D721Med (cell line): ENCODE measurements around the gene TMEM81.

Experiments used
- DNase-seq: peaks from one replicate; pipeline ENCODE4 v3.0.0; 2011; ENCODE audit warnings: low spot score; ENCODE audit not compliant: insufficient read length
- FAIRE-seq: peaks from 2 replicates; lab custom pipeline; 2011; peaks lifted over from hg19 to GRCh38; lab: Jason Lieb, UNC
- TF ChIP-seq, protein P1 (sequence below): IDR thresholded peaks from 2 replicates; pipeline ENCODE4 v1.5.1; 2012; ENCODE audit warnings: mild to moderate bottlenecking, control low read depth; ENCODE audit not compliant: insufficient read depth; ENCODE audit errors: missing control alignments

Gene TMEM81

DNA sequence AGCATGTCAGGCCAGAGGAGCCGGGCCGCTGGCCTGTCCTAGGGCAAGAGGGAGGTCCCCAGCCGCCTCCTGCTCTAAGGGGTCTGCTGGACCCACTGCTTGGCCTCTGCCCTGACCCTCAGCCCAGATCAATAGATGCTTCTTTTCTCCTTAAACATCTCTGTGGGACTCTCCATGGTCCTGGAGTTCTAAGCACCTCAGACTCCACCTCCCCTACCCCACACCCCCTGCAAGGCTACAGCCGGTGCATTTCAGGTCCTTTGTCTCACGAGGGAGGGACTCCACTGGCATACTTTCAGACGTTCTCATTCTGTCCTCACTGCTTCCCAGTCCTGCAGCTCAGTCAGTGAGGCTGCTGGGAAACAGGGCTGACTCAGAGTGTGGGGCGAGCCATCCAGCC is 30.2 kb downstream of the TMEM81 start:
- no peak for FAIRE-seq

DNA sequence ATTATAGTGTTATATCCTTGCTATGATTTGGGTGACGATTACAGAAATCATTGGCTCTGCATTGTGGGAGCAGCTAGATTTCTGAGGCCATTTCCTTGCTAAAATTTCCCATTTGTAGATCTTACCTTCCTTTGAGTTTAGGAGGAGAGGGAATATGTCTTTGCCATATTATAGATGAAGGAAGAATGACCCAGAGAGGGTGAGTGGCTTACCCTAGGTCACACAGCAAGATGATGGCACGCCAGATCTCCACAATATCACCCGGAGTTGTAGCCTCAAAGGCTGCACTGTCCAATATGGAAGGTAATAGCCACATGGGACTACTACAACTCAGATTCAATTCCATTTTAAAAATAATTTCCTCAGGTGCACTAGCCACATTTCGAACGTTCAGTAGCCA is 31.0 kb downstream of the TMEM81 start:
- DNase-seq, result no peak
- TF ChIP-seq, protein P1, sequence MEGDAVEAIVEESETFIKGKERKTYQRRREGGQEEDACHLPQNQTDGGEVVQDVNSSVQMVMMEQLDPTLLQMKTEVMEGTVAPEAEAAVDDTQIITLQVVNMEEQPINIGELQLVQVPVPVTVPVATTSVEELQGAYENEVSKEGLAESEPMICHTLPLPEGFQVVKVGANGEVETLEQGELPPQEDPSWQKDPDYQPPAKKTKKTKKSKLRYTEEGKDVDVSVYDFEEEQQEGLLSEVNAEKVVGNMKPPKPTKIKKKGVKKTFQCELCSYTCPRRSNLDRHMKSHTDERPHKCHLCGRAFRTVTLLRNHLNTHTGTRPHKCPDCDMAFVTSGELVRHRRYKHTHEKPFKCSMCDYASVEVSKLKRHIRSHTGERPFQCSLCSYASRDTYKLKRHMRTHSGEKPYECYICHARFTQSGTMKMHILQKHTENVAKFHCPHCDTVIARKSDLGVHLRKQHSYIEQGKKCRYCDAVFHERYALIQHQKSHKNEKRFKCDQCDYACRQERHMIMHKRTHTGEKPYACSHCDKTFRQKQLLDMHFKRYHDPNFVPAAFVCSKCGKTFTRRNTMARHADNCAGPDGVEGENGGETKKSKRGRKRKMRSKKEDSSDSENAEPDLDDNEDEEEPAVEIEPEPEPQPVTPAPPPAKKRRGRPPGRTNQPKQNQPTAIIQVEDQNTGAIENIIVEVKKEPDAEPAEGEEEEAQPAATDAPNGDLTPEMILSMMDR, result no peak
- no peak for FAIRE-seq

More for the DNA sequence above, 30.2 kb downstream of the TMEM81 start:
- no peak for DNase-seq
- TF ChIP-seq, protein P1, result no peak

DNA sequence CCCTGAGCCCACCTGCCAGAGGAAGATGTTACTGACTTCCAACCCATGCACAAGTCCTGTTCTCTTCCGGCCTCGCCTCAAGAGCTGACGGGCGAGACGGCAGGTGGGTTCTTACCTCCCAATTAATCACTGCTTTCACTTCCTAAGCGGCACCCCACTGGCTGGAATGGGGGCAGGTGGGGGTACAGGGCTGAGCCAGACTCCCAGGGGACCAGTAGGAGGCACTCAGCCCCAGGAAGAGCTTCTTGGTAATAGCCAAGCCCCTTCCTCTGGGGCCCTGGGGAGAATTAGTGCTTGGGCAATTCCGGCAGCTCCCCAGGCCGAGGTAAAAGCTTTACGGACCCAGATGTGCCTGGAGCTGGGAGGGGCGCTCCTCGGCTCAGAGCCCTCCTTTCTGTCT is 31.6 kb downstream of the TMEM81 start:
- TF ChIP-seq, protein P1, result no peak
- FAIRE-seq, result no peak
- DNase-seq, result no peak

DNA sequence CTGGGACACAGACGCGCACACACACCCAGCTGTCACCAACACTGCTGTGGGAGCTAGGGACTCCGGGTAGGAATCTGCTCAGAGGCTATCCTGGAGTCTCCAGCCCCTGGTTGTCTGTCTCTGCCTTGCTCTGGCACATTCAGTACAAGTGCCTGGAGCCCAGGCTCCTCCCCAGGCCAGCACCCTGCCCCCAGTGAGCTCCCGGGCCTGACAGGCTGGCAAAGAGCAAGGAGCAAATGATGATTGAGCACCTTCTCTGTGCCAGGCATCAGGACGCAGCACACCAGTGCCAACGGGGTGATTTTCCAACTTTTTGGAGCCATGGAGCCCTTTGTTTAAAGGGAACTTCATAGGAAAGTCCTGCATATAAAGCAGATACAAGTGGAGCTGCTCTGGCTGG is 34.8 kb downstream of the TMEM81 start:
- no peak for FAIRE-seq
- DNase-seq, result no peak
- TF ChIP-seq, protein P1, result no peak

DNA sequence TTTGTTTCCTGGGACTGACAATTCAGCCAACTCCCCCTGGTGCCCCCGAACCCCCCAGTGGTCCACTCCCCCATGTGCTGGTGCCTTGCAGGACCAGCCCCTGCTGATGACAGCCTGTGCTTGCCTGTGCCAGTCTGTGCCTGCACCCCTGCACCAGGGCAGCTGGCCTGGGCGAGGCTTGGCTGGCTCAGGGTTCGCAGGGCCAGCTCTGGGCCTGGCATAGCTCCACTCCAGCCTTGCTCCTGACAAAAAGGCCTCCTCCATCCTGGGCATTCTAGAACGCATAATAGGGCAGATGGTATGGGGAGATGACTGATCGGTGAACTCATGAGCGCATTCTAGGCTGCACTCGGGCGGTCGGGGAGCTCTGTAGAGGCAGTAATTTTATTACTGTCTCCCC is 35.9 kb downstream of the TMEM81 start:
- FAIRE-seq (no peak), DNase-seq (no peak)
- TF ChIP-seq, protein P1, result no peak

DNA sequence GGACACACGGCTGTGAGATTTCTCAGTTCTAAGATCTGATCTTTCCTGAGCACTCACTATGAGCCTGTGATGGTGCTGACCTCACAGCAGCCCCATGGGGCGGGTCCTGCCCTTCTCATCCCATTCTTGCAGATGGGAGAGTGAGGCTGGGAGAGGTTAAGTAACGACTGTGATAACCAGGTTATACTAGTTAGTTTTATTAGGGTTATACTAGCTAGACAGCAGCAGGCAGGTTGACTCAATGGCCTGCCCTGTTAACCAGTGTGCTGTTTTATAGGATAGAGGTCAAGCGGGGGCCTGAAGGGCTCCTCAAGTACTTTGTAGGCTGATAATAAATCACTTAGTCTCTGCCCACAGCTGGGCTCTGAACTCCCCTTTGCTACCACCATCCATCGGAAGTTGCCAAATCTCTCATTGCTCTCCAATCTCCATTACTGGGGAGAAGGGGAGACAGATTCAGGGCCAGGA is 36.5 kb downstream of the TMEM81 start:
- no peak for DNase-seq
- no peak for FAIRE-seq
- TF ChIP-seq, protein P1, result no peak

DNA sequence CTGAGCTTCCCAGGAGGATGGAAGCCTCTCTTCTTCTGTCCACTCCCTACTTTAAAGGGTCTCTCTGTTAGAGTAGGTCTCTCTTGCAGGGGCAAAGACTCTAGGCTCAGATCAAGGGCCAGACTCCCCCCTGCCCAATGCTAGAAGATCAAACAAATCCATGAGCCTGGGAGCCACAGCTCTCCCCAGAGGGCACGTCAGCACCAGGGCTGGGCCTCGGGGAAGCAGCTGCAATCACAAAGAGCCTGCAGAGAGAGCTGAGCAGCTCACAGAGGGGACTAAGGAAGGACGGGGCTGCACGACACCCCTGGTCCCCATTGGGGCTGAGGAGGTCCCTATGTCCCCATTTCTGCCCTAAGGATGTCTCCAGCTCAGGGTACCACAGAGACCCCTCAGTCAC is 37.4 kb downstream of the TMEM81 start:
- DNase-seq, result no peak
- no peak for FAIRE-seq
- TF ChIP-seq, protein P1, result no peak
